AG09319 (cell line): ENCODE data around the gene KLHDC9.
"Not testable (repeated sequence)": the region's sequence is repeated elsewhere in the genome, so short reads cannot be mapped to it uniquely, and the experiment has no call there.

Experiments
- DNase-seq: peaks from one replicate; pipeline ENCODE4 v3.0.0-alpha.2; 2010; ENCODE audit warnings: low read depth; ENCODE audit errors: extremely low read depth
- TF ChIP-seq, protein P1 (sequence below): IDR thresholded peaks from 2 replicates; pipeline ENCODE4 v1.5.1; 2011; ENCODE audit warnings: low read depth, mild to moderate bottlenecking, inconsistent platforms, low read length, moderate library complexity

KLHDC9 gene

DNA sequence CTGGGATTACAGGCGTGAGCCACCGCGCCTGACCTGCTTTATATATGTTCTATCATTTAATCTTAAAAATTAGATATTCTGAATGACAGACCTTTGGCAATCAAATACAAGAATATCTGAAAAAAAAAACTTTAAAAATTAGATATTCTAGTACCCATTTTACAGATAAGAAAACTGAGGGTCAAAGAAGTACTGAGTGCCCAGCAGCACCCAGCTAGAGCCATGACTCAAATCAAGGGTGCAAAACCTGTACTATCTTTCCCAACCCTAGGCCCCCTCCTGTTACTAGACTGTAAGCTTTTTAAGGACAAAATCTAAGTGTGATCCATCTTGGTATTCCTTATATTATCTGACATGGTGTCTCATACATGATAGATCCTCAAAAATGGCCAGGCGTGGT is 36.7 kb upstream of the KLHDC9 start:
- DNase-seq: no peak
- TF ChIP-seq, protein P1, sequence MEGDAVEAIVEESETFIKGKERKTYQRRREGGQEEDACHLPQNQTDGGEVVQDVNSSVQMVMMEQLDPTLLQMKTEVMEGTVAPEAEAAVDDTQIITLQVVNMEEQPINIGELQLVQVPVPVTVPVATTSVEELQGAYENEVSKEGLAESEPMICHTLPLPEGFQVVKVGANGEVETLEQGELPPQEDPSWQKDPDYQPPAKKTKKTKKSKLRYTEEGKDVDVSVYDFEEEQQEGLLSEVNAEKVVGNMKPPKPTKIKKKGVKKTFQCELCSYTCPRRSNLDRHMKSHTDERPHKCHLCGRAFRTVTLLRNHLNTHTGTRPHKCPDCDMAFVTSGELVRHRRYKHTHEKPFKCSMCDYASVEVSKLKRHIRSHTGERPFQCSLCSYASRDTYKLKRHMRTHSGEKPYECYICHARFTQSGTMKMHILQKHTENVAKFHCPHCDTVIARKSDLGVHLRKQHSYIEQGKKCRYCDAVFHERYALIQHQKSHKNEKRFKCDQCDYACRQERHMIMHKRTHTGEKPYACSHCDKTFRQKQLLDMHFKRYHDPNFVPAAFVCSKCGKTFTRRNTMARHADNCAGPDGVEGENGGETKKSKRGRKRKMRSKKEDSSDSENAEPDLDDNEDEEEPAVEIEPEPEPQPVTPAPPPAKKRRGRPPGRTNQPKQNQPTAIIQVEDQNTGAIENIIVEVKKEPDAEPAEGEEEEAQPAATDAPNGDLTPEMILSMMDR: no peak

- DNase-seq: not testable (repeated sequence)
Observed at GRCh38 chr1:161063936-161064335, 34.2 kb upstream of the KLHDC9 start.

- not testable (repeated sequence) for DNase-seq
Observed at GRCh38 chr1:161065681-161066080, 32.5 kb upstream of the KLHDC9 start.

DNA sequence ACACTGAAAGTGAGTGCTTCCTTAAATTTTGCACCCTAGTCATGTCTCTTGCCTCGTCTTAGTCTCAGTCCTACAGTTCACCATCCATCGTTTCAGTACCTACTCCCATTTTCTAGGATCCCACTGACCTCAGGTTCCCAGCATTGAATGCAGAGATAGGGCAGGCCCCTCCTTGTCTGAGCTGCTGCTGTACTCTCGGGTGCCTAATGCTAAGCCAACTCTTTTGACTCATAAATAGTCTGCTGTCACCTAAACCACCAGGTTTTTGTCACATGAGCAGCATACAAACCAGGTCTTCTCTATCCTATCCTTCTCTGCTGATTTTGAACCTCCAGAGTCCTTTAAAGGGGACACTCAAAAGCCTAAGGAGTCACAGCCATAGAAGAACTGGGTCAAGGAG is 31.5 kb upstream of the KLHDC9 start:
- DNase-seq: no peak
- TF ChIP-seq, protein P1: no peak

- TF ChIP-seq, protein P1: no peak
- no peak for DNase-seq
Observed at GRCh38 chr1:161068306-161069234, 29.6 kb upstream of the KLHDC9 start.

DNA sequence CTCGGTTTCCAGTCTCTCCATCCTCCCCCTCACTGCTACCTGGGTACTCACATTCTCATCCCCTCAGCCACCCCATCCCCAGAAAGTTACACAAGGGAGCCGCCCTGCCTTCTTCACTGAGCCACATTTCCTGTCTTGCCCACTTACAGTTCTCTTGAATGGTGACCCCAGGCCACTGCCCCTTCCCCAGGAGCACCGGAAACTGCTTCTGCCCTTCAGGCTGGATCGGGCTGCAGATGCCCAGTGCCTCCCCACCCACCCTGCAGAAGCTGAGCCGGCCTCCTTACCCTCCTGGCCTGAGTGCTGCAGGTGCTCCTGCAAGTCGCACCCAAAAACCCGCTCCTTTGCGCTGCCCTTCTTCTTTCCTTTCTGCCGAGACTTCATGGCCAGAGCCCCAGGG is 28.9 kb upstream of the KLHDC9 start:
- TF ChIP-seq, protein P1: no peak
- DNase-seq: no peak

- no peak for DNase-seq
- TF ChIP-seq, protein P1: no peak
Observed at GRCh38 chr1:161069731-161070270, 28.4 kb upstream of the KLHDC9 start, which contains the start of gene ARHGAP30. Gene ARHGAP30 (minus strand): TSS chr1:161069891. CDS start chr1:161069624, 267 bp downstream.

DNA sequence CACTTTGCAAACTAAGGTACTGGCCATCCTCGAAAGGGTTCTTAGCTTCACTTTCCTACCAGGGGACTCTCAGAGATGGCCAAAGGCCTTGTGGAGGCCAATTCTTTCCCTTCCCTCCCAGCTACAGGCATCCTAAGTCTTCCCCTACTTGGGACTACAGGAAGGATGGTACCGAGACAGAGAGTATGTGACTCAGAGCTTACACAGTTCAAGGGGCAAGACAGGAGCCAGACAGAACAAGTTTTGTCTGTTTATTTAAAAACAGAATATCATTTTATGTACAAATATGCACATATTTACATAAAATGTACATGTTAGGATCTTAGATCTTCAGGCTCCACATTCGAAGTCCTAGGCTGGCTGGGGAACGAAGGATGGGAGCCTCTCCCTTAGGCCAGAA is 27.4 kb upstream of the KLHDC9 start:
- no peak for DNase-seq

More for the DNA sequence above, 27.4 kb upstream of the KLHDC9 start:
- TF ChIP-seq, protein P1: no peak
